K562 (cell line): Measurements from ENCODE around the gene MEIS1. TPM values are rescaled to one million over a fixed set of nuclear protein-coding genes. Genes with fewer than 3 reads are reported as not detected.

Experiments used
- ATAC-seq: fragments of 200-7000 bp; cut with Tn5 transposase; 3 replicates; pipeline ENCODE4 v1.9.1; 2020; ENCODE audit warnings: moderate library complexity
- BruUV-seq: library from RNA; stranded (reverse); fragments of 400-500 nt; replicated peaks from 2 replicates; lab custom pipeline; 2021; lab: Mats Ljungman, UMichigan
- CTCF ChIA-PET: fragments of 300-600 bp; formaldehyde crosslinking; extraction: SDS; loops from one replicate; lab custom pipeline; 2021; ENCODE audit warnings: low intra/inter-chr PET ratio; lab: Yijun Ruan, JAX
- POLR2A ChIA-PET: fragments of 300-600, 350-650 bp; sonication (Branson Sonifier 250); formaldehyde crosslinking; extraction: SDS; loops from one replicate; lab custom pipeline; 2021; ENCODE audit warnings: antibody characterized with exemption, inconsistent platforms; lab: Yijun Ruan, JAX
- DNase-seq, 4 experiments: peaks; one replicate each; pipeline versions ENCODE4 v3.0.0 to v3.0.0-alpha.2; 2011 to 2018; ENCODE audit warnings: low spot score in 3 of 4, mixed read lengths in 3 of 4; ENCODE audit errors: extremely low read depth in 1 of 4
- FAIRE-seq: peaks from 2 replicates; lab custom pipeline; 2011; peaks lifted over from hg19 to GRCh38; lab: Jason Lieb, UNC
- H2AFZ ChIP-seq: 2 replicates; pipeline ENCODE4 v1.6.0; 2011; ENCODE audit warnings: low read depth, low read length, control low read depth, inconsistent platforms
- H3K27ac ChIP-seq: fragments of 200-600 bp; 3 replicates; pipeline ENCODE4 v1.8.0; 2011; ENCODE audit warnings: low read depth, mild to moderate bottlenecking, control low read depth, inconsistent platforms, low read length, moderate library complexity, mixed read lengths; ENCODE audit errors: extremely low read depth
- H3K27me3 ChIP-seq, 2 experiments: fragments of 300-600 bp in 1 of 2; 2 replicates in 1 of 2; 3 replicates in 1 of 2; pipeline versions ENCODE4 v1.6.0 to v1.8.0; 2011; ENCODE audit warnings: inconsistent platforms in 2 of 2, low read length in 2 of 2, mild to moderate bottlenecking in 1 of 2, mixed read lengths in 1 of 2, moderate library complexity in 1 of 2; ENCODE audit not compliant: control insufficient read depth in 2 of 2, insufficient read depth in 2 of 2
- H3K36me3 ChIP-seq: fragments of 300-600 bp; 3 replicates; pipeline ENCODE4 v1.8.0; 2011; ENCODE audit warnings: mild to moderate bottlenecking, low read length, inconsistent platforms; ENCODE audit not compliant: control insufficient read depth, insufficient read depth
- H3K4me1 ChIP-seq, 2 experiments: fragments of 200-600 bp in 1 of 2; replicated peaks in 1 of 2; 2 replicates in 1 of 2; 3 replicates in 1 of 2; pipeline versions ENCODE4 v1.5.1 to v1.8.0; 2011; ENCODE audit warnings: inconsistent platforms in 2 of 2, low read length in 2 of 2, mild to moderate bottlenecking in 1 of 2, mixed read lengths in 1 of 2, moderate library complexity in 1 of 2; ENCODE audit not compliant: control insufficient read depth in 2 of 2, insufficient read depth in 2 of 2
- H3K4me2 ChIP-seq: 2 replicates; pipeline ENCODE4 v1.6.1; 2011; ENCODE audit warnings: low read length, control low read depth, inconsistent platforms, mixed read lengths; ENCODE audit not compliant: insufficient read depth
- H3K4me3 ChIP-seq: fragments of 200-600 bp; sonication (generic), shearing (Covaris generic); 2 replicates; pipeline ENCODE4 v1.5.1; 2016; ENCODE audit warnings: control low read depth, inconsistent platforms
- H3K79me2 ChIP-seq: fragments of 200-600 bp; 3 replicates; pipeline ENCODE4 v1.8.0; 2011; ENCODE audit warnings: low read length, inconsistent platforms; ENCODE audit not compliant: control insufficient read depth, insufficient read depth
- H3K9ac ChIP-seq, 2 experiments: 2 replicates each; pipeline versions ENCODE4 v1.6.0 to v1.6.1; 2011; ENCODE audit warnings: low read depth in 2 of 2, low read length in 2 of 2, control low read depth in 1 of 2, inconsistent platforms in 1 of 2, mild to moderate bottlenecking in 1 of 2, mixed read lengths in 1 of 2; ENCODE audit not compliant: insufficient read depth in 1 of 2
- H3K9me1 ChIP-seq: one replicate; pipeline ENCODE4 v1.6.0; 2011; ENCODE audit warnings: inconsistent platforms, mild to moderate bottlenecking, low read length, moderate library complexity; ENCODE audit not compliant: control insufficient read depth, insufficient read depth
- H3K9me3 ChIP-seq: replicated peaks from 2 replicates; pipeline ENCODE4 v1.5.1; 2011; ENCODE audit warnings: low read depth, low read length, inconsistent platforms; ENCODE audit not compliant: control insufficient read depth, insufficient read depth
- H4K20me1 ChIP-seq: replicated peaks from 2 replicates; pipeline ENCODE4 v1.6.1; 2011; ENCODE audit warnings: low read length, inconsistent platforms, mixed read lengths; ENCODE audit not compliant: control insufficient read depth, insufficient read depth
- BACH1 ChIP-seq: fragments of 200-800 bp; sonication (Bioruptor generic); IDR thresholded peaks from 2 replicates; pipeline ENCODE4 v1.6.1; 2016; ENCODE audit warnings: missing genetic modification characterization, missing compliant biosample characterization
- BRD4 ChIP-seq: fragments of 200-600 bp; sonication (generic); IDR thresholded peaks from 2 replicates; pipeline ENCODE4 v1.6.1; 2017; ENCODE audit warnings: inconsistent platforms
- CEBPB ChIP-seq: fragments of 450-650 bp; IDR thresholded peaks from 2 replicates; pipeline ENCODE4 v1.6.1; 2016; ENCODE audit warnings: missing genetic modification characterization, missing compliant biosample characterization
- CEBPG ChIP-seq, 3 experiments: fragments of 200-800 bp in 1 of 3; sonication (Bioruptor generic) in 1 of 3; sonication (generic) in 1 of 3; formaldehyde crosslinking in 1 of 3; IDR thresholded peaks in 2 of 3; conservative IDR thresholded peaks in 1 of 3; 2 replicates each; pipeline versions ENCODE4 v1.6.1 to v1.8.0; 2016 to 2022; ENCODE audit warnings: missing compliant biosample characterization in 2 of 3, missing genetic modification characterization in 2 of 3, mild to moderate bottlenecking in 1 of 3, missing genetic modification reagents in 1 of 3
- EGR1 ChIP-seq: fragments of 450-650 bp; conservative IDR thresholded peaks from 2 replicates; pipeline ENCODE4 v1.6.1; 2017; ENCODE audit warnings: mild to moderate bottlenecking
- NFIX ChIP-seq: fragments of 250-450 bp; sonication (Bioruptor Pico); IDR thresholded peaks from 2 replicates; pipeline ENCODE4 v1.4.0; 2020; ENCODE audit warnings: low read depth, mild to moderate bottlenecking, moderate library complexity
- SMC3 ChIP-seq: conservative IDR thresholded peaks from 2 replicates; pipeline ENCODE4 v1.6.1; 2011; ENCODE audit warnings: low read depth, low read length, improper control_type of control experiment; ENCODE audit not compliant: insufficient read depth
- TEAD1 ChIP-seq, 2 experiments: fragments of 450-650 bp in 1 of 2; sonication (generic) in 1 of 2; formaldehyde crosslinking; IDR thresholded peaks; 2 replicates each; pipeline versions ENCODE4 v1.4.0 to v1.8.0; 2020 to 2022; ENCODE audit warnings: mild to moderate bottlenecking in 2 of 2, missing genetic modification reagents in 1 of 2
- ZMIZ1 ChIP-seq, 2 experiments: fragments of 150-350 bp in 1 of 2; IDR thresholded peaks; 2 replicates each; pipeline ENCODE4 v1.6.1; 2012 to 2016; ENCODE audit warnings: low read depth in 2 of 2, low read length in 2 of 2, mild to moderate bottlenecking in 1 of 2, moderate library complexity in 1 of 2
- ZNF395 ChIP-seq: fragments of 200-800 bp; sonication (Bioruptor generic); IDR thresholded peaks from 2 replicates; pipeline ENCODE4 v1.6.1; 2017; ENCODE audit warnings: missing genetic modification characterization, missing compliant biosample characterization
- WGBS: fragments of 100-300 bp; shearing (Covaris generic); methylation state at CpG from one replicate; pipeline ENCODE4 v1.1.6; 2016; ENCODE audit warnings: low coverage, mixed read lengths; ENCODE audit not compliant: insufficient coverage; ENCODE audit errors: missing lambda C conversion rate; 5-methylcytosine and 5-hydroxymethylcytosine counted together
- in situ Hi-C: fragments of 300-500 bp; cut with MboI; formaldehyde crosslinking; loops from 4 replicates; pipeline ENCODE4 v1.15.0; 2018; ENCODE audit warnings: inconsistent platforms, mixed read lengths
- intact Hi-C: fragments of 100-400 bp; cut with micrococcal nuclease; formaldehyde crosslinking; loops from 2 replicates; pipeline ENCODE4 v1.14.2; 2022
- polyA plus RNA-seq, 8 experiments: library from polyadenylated mRNA; depleted of rRNA in 4 of 8; stranded (reverse) in 5 of 8; unstranded in 3 of 8; fragments of >200 nt; fragmentation: Nextera tagmentation in 2 of 8; fragmentation: Illumina TruSeq in 1 of 8; extraction: Ambion mirVana in 2 of 8; extraction: Trizol in 1 of 8; gene quantifications; 2 replicates each; pipeline versions ENCODE4 v1.2.1 to v1.2.3, GENCODE V29; 2011 to 2014; ENCODE audit warnings: inconsistent platforms in 1 of 8, missing spikeins in 1 of 8
- total RNA-seq, 7 experiments: library from RNA; depleted of rRNA in 6 of 7; stranded (reverse); fragments of >200 nt in 6 of 7; fragmentation: Illumina TruSeq in 2 of 7; extraction: Trizol in 2 of 7; gene quantifications; 2 replicates each; pipeline versions ENCODE4 v1.2.1 to v1.2.3, GENCODE V29; 2011 to 2021; ENCODE audit warnings: low replicate concordance in 1 of 7

Gene MEIS1
- total and polyA plus RNA-seq, 9 of the 15 experiments (the other 6 are each of a cell fraction or from before 2014, with no cell fraction given) = 2.3 to 9.0 (median 5.9) TPM

DNA sequence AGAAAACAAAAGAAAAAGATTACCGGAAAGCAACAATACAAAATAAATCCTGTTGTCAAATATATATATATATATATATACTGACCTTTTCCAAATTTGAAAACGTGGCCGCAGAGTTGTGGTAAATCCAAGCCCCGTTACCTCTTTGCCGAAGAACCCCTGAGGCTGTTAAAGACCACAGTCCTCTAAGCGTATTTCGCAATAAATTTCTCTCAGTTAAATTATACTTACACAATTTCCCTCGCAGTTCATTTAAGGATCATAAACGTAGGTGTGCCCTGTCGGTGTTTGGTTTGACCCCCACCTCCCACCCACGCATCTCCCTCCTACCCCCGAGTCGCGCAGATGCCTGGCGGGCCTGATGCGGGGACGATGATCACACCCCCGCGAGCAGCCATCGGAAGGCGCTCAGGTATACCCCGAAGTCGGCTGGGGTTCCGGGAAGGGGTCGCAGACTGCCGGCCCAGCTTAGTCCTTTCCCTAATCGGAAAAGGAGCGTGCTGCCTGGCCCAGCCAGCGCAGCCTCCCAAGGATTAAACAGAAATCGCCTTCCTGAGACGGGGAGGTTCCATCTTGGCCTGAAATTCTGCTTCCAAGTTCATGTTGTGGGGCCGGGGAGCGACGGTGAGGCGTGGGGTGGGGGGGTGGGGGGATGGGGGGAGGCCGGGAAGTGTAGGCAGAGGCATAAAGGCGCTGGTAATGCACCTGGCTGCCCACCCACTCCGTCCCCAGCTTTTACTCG, 2.9 kb upstream of the MEIS1 start:
- intact Hi-C loops = loop anchor here (5.0 to 10.0 kb wide), 2 partner anchors 1043 to 1405 kb away; no protein-coding TSS in a partner anchor
- no peaks in the 10 kb centered on the region for H3K9me1 ChIP-seq
- FAIRE-seq (no peak), ATAC-seq (no peak), DNase-seq (no peak)
- no peak overlapping the region for H3K27ac ChIP-seq
- no peak overlapping the region for H3K4me2 ChIP-seq
- no TSS peak for BruUV-seq
- no peaks in the 10 kb centered on the region for H4K20me1 ChIP-seq
- WGBS = 72% methylated on average over 26 of the region's 39 CpGs
- TF ChIP-seq BRD4 (no peak), ZMIZ1 (IDR thresholded peaks at IDR 0.05; ENCODE audit: low read depth in 2 of 2, low read length in 2 of 2) (no peak), EGR1 (0 out of 2 replicates have a peak, but pooled peaks have one; percentile 9), ZNF395 (CRISPR knock-in tag) (no peak), TEAD1 (CRISPR knock-in tag; IDR thresholded peaks at IDR 0.05) (no peak), NFIX (CRISPR knock-in tag) (no peak), BACH1 (tag) (no peak), SMC3 (no peak), CEBPB (peak; percentile 82), CEBPG (CRISPR knock-in tag; IDR thresholded peaks at IDR 0.05) (no peak), CEBPG (tag; conservative IDR thresholded peaks at IDR 0.05 in 1 of 2, IDR thresholded peaks at IDR 0.05 in 1 of 2) (peak; percentile 18 to 84; a peak in 3 of 4 replicates)
- H3K27me3 ChIP-seq = peaks cover 0 to 5% of the 10 kb centered on the region in 2 experiments; a peak in 1 of 5 replicates
- in situ Hi-C loops = no loop called here
- ChIA-PET POLR2A (interaction anchor here (0.7 kb wide), 3 partner anchors 25 to 1247 kb away, joined by 3 to 5 read pairs (median 4); no protein-coding TSS in a partner anchor), CTCF (no interaction called here)
- no peaks in the 10 kb centered on the region for H3K36me3 ChIP-seq
- peak overlapping the region; percentile 96; the same call in 1 of the 2 replicates for H2AFZ ChIP-seq
- peaks cover 0 to 26% of the 10 kb centered on the region in 2 experiments; a peak in 3 of 5 replicates for H3K4me1 ChIP-seq
- peaks cover 14% of the 10 kb centered on the region; the same call in 2 of the 3 replicates for H3K79me2 ChIP-seq
- H3K9me3 ChIP-seq = no peaks in the 10 kb centered on the region
- H3K4me3 ChIP-seq = no peak overlapping the region
- no peak overlapping the region for H3K9ac ChIP-seq
